H9 (cell line): ENCODE data around the gene NUDCD2. TPM values are rescaled to one million over a fixed set of nuclear protein-coding genes. Genes with fewer than 3 reads are reported as not detected.

Experiments used
- DNase-seq: peaks from one replicate; pipeline ENCODE4 v3.0.0-alpha.2; 2017
- H2AFZ ChIP-seq: one replicate; pipeline ENCODE4 v1.6.1; 2013; ENCODE audit warnings: mild to moderate bottlenecking, low read length, control low read depth, moderate library complexity
- H2AK5ac ChIP-seq: 2 replicates; pipeline ENCODE4 v1.6.1; 2013; ENCODE audit warnings: low read length, control low read depth, mixed read lengths; ENCODE audit not compliant: insufficient read length
- H2BK120ac ChIP-seq: one replicate; pipeline ENCODE4 v1.6.1; 2013; ENCODE audit warnings: low read depth, mild to moderate bottlenecking, low read length, control low read depth, inconsistent platforms; ENCODE audit not compliant: poor library complexity, severe bottlenecking
- H2BK12ac ChIP-seq: 2 replicates; pipeline ENCODE4 v1.6.1; 2013; ENCODE audit warnings: low read length, control low read depth, mixed read lengths, low read depth; ENCODE audit not compliant: insufficient read length
- H2BK15ac ChIP-seq: 2 replicates; pipeline ENCODE4 v1.6.1; 2013; ENCODE audit warnings: low read depth, low read length, control low read depth
- H2BK20ac ChIP-seq: one replicate; pipeline ENCODE4 v1.6.1; 2013; ENCODE audit warnings: low read depth, mild to moderate bottlenecking, low read length, control low read depth, inconsistent platforms; ENCODE audit not compliant: poor library complexity, severe bottlenecking
- H2BK5ac ChIP-seq: 2 replicates; pipeline ENCODE4 v1.6.1; 2013; ENCODE audit warnings: low read length, control low read depth, mixed read lengths; ENCODE audit not compliant: insufficient read length
- H3K14ac ChIP-seq: 2 replicates; pipeline ENCODE4 v1.6.1; 2013; ENCODE audit warnings: low read length, control low read depth; ENCODE audit not compliant: insufficient read depth
- H3K18ac ChIP-seq: 2 replicates; pipeline ENCODE4 v1.6.1; 2013; ENCODE audit warnings: low read depth, mild to moderate bottlenecking, mixed read lengths, low read length, control low read depth; ENCODE audit not compliant: insufficient read length
- H3K23ac ChIP-seq: 2 replicates; pipeline ENCODE4 v1.6.1; 2013; ENCODE audit warnings: low read length, control low read depth, mixed read lengths, low read depth; ENCODE audit not compliant: insufficient read length
- H3K23me2 ChIP-seq: 2 replicates; pipeline ENCODE4 v1.6.1; 2013; ENCODE audit warnings: low read depth, mild to moderate bottlenecking, mixed read lengths, low read length, control low read depth; ENCODE audit not compliant: insufficient read length, poor library complexity, severe bottlenecking
- H3K27ac ChIP-seq: 2 replicates; pipeline ENCODE4 v1.5.1; 2013; ENCODE audit warnings: low read length, control low read depth, mixed read lengths, low read depth; ENCODE audit not compliant: insufficient read length
- H3K27me3 ChIP-seq: 2 replicates; pipeline ENCODE4 v1.6.1; 2013; ENCODE audit warnings: low read length, control low read depth, inconsistent platforms; ENCODE audit not compliant: insufficient read depth
- H3K4ac ChIP-seq: 2 replicates; pipeline ENCODE4 v1.6.1; 2013; ENCODE audit warnings: low read depth, mild to moderate bottlenecking, control low read depth, inconsistent platforms, low read length, moderate library complexity
- H3K4me1 ChIP-seq: 2 replicates; pipeline ENCODE4 v1.6.1; 2013; ENCODE audit warnings: low read length, control low read depth, inconsistent platforms; ENCODE audit not compliant: insufficient read depth
- H3K4me2 ChIP-seq: 2 replicates; pipeline ENCODE4 v1.6.1; 2013; ENCODE audit warnings: low read length, control low read depth, mixed read lengths; ENCODE audit not compliant: insufficient read length, insufficient read depth
- H3K56ac ChIP-seq: 2 replicates; pipeline ENCODE4 v1.6.1; 2013; ENCODE audit warnings: low read depth, mild to moderate bottlenecking, mixed read lengths, low read length, control low read depth; ENCODE audit not compliant: insufficient read length
- H3K79me1 ChIP-seq: 2 replicates; pipeline ENCODE4 v1.6.1; 2013; ENCODE audit warnings: low read depth, mild to moderate bottlenecking, moderate library complexity, low read length, control low read depth, inconsistent platforms; ENCODE audit not compliant: insufficient read depth, poor library complexity, severe bottlenecking
- H3K79me2 ChIP-seq: 2 replicates; pipeline ENCODE4 v1.6.1; 2013; ENCODE audit warnings: low read length, control low read depth, inconsistent platforms; ENCODE audit not compliant: insufficient read depth
- H3K9ac ChIP-seq: 2 replicates; pipeline ENCODE4 v1.6.1; 2013; ENCODE audit warnings: low read length, control low read depth, mixed read lengths; ENCODE audit not compliant: insufficient read length; ENCODE audit errors: extremely low read depth
- H3K9me3 ChIP-seq: one replicate; pipeline ENCODE4 v1.6.1; 2013; ENCODE audit warnings: low read depth, low read length, inconsistent platforms; ENCODE audit not compliant: control insufficient read depth
- H3T11ph ChIP-seq: one replicate; pipeline ENCODE4 v1.6.1; 2013; ENCODE audit warnings: mild to moderate bottlenecking, low read length, control low read depth, inconsistent platforms
- H4K20me1 ChIP-seq: one replicate; pipeline ENCODE4 v1.6.1; 2013; ENCODE audit not compliant: control insufficient read depth, insufficient read length, insufficient read depth
- H4K5ac ChIP-seq: 2 replicates; pipeline ENCODE4 v1.6.1; 2013; ENCODE audit warnings: low read depth, mild to moderate bottlenecking, mixed read lengths, low read length, control low read depth; ENCODE audit not compliant: insufficient read length
- H4K8ac ChIP-seq: replicated peaks from 2 replicates; pipeline ENCODE4 v1.6.1; 2013; ENCODE audit warnings: low read length, control low read depth, mixed read lengths, low read depth; ENCODE audit not compliant: insufficient read length
- H4K91ac ChIP-seq: 2 replicates; pipeline ENCODE4 v1.6.1; 2013; ENCODE audit warnings: low read depth, mild to moderate bottlenecking, moderate library complexity, mixed read lengths, low read length, control low read depth; ENCODE audit not compliant: insufficient read length
- H3K27ac Mint-ChIP-seq, 3 experiments: 2 replicates in 2 of 3; 3 replicates in 1 of 3; pipeline ENCODE4 v1.8.0; 2020 to 2021; ENCODE audit warnings: mixed read lengths in 3 of 3, mild to moderate bottlenecking in 1 of 3, moderate library complexity in 1 of 3
- H3K27me3 Mint-ChIP-seq: 2 replicates; pipeline ENCODE4 v1.8.0; 2021; ENCODE audit warnings: low read depth, mild to moderate bottlenecking, moderate library complexity, mixed read lengths
- H3K36me3 Mint-ChIP-seq, 3 experiments: 2 replicates in 2 of 3; 3 replicates in 1 of 3; pipeline ENCODE4 v1.8.0; 2020 to 2021; ENCODE audit warnings: low read depth in 3 of 3, mixed read lengths in 3 of 3; ENCODE audit not compliant: insufficient read depth in 1 of 3
- H3K4me1 Mint-ChIP-seq, 2 experiments: 2 replicates each; pipeline ENCODE4 v1.8.0; 2020; ENCODE audit warnings: mixed read lengths in 2 of 2
- H3K4me3 Mint-ChIP-seq, 2 experiments: 2 replicates in 1 of 2; 3 replicates in 1 of 2; pipeline ENCODE4 v1.8.0; 2020 to 2021; ENCODE audit warnings: mild to moderate bottlenecking in 2 of 2, mixed read lengths in 2 of 2, moderate library complexity in 1 of 2
- H3K9me3 Mint-ChIP-seq, 2 experiments: 2 replicates in 1 of 2; 3 replicates in 1 of 2; pipeline ENCODE4 v1.8.0; 2020; ENCODE audit warnings: mild to moderate bottlenecking in 2 of 2, mixed read lengths in 2 of 2, moderate library complexity in 1 of 2
- WGBS: extraction: QIAGEN DNeasy Blood & Tissue Kit; methylation state at CpG from one replicate; pipeline ENCODE4 v1.1.7; 2013; ENCODE audit warnings: missing lambda C conversion rate, low lambda C conversion rate, mixed read lengths; ENCODE audit not compliant: insufficient read length; ENCODE audit errors: extremely low coverage; 5-methylcytosine and 5-hydroxymethylcytosine counted together
- total RNA-seq: library from RNA; stranded (reverse); gene quantifications from 2 replicates; pipeline ENCODE4 v1.2.1, GENCODE V29; 2021
- TF ChIP-seq, protein P1 (sequence below): fragments of 200-600 bp; sonication (generic); conservative IDR thresholded peaks from 3 replicates; pipeline ENCODE4 v1.8.0; 2021; ENCODE audit warnings: antibody characterized with exemption, mild to moderate bottlenecking

The NUDCD2 gene
- total RNA-seq, 1 experiment from 2014 or later: 42.2 TPM

- no CpG with 5 or more reads among the region's 2 CpGs for WGBS
- Histone ChIP-seq H3K23me2 (no peaks in the 10 kb centered on the region), H3K4me1 (no peaks in the 10 kb centered on the region), H3K9ac (no peak overlapping the region), H3K27me3 (no peaks in the 10 kb centered on the region), H3K27ac (no peak overlapping the region), H2AFZ (no peak overlapping the region), H3K14ac (no peak overlapping the region), H3K4me2 (no peak overlapping the region), H4K20me1 (no peaks in the 10 kb centered on the region), H2BK20ac (no peak overlapping the region), H3K56ac (no peak overlapping the region), H2BK120ac (no peak overlapping the region), H4K5ac (no peak overlapping the region), H3T11ph (no peak overlapping the region), H2AK5ac (no peak overlapping the region), H3K79me2 (no peaks in the 10 kb centered on the region), H4K91ac (no peak overlapping the region), H3K9me3 (no peaks in the 10 kb centered on the region), H4K8ac (no peak overlapping the region), H3K4ac (no peak overlapping the region), H2BK15ac (no peak overlapping the region), H2BK5ac (no peak overlapping the region), H3K79me1 (no peaks in the 10 kb centered on the region), H3K23ac (no peak overlapping the region), H3K18ac (no peak overlapping the region), H2BK12ac (no peak overlapping the region)
- Mint-ChIP-seq H3K9me3 (no peaks in the 10 kb centered on the region), H3K27me3 (no peaks in the 10 kb centered on the region), H3K4me3 (no peak overlapping the region), H3K4me1 (peaks cover 5 to 6% of the 10 kb centered on the region in 2 experiments; a peak in 3 of 4 replicates), H3K36me3 (no peaks in the 10 kb centered on the region; a peak in 1 of 7 replicates), H3K27ac (peak overlapping the region in 2 of 3 experiments; percentile 20 to 36; a peak in 1 of 7 replicates)
- TF ChIP-seq, protein P1, sequence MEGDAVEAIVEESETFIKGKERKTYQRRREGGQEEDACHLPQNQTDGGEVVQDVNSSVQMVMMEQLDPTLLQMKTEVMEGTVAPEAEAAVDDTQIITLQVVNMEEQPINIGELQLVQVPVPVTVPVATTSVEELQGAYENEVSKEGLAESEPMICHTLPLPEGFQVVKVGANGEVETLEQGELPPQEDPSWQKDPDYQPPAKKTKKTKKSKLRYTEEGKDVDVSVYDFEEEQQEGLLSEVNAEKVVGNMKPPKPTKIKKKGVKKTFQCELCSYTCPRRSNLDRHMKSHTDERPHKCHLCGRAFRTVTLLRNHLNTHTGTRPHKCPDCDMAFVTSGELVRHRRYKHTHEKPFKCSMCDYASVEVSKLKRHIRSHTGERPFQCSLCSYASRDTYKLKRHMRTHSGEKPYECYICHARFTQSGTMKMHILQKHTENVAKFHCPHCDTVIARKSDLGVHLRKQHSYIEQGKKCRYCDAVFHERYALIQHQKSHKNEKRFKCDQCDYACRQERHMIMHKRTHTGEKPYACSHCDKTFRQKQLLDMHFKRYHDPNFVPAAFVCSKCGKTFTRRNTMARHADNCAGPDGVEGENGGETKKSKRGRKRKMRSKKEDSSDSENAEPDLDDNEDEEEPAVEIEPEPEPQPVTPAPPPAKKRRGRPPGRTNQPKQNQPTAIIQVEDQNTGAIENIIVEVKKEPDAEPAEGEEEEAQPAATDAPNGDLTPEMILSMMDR: no peak
- DNase-seq: no peak
Measured at GRCh38 chr5:163407034-163407655, 52.8 kb downstream of the NUDCD2 start.
